HG02678 (cell line): Measurements from ENCODE around the gene DNMBP.
"Not testable (repeated sequence)": the region's sequence is repeated elsewhere in the genome, so short reads cannot be mapped to it uniquely, and the experiment has no call there.

Experiments used
- ATAC-seq: cut with Tn5 transposase; IDR thresholded peaks from one replicate; pipeline ENCODE4 v1.9.1; 2021; ENCODE audit warnings: mild to moderate bottlenecking, moderate library complexity; ENCODE audit not compliant: unreplicated experiment

The DNMBP gene

GRCh38 chr10:99867250-99867649 is 142.5 kb downstream of the DNMBP start:
- not testable (repeated sequence) for ATAC-seq

DNA sequence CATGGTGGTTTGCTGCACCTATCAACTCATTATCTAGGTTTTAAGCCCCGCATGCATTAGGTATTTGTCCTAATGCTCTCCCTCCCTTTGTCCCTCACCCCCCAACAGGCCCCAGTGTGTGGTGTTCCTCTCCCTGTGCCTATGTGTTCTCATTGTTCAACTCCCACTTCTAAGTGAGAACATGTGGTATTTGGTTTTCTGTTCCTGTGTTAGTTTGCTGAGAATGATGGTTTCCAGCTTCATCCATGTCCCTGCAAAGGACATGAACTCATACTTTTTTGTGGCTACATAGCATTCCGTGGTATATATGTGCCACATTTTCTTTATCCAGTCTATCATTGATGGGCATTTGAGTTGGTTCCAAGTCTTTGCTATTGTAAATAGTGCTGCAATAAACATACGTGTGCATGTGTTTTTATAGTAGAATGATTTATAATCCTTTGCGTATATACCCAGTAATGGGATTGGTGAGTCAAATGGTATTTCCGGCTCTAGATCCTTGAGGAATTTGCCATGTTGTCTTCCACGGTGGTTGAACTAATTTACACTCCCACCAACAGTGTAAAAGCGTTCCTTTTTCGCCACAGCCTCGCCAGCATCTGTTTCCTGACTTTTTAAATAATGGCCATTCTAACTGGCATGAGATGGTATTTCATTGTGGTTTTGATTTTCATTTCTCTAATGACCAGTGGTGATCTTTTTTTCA is 146.1 kb downstream of the DNMBP start:
- ATAC-seq: not testable (repeated sequence)

DNA sequence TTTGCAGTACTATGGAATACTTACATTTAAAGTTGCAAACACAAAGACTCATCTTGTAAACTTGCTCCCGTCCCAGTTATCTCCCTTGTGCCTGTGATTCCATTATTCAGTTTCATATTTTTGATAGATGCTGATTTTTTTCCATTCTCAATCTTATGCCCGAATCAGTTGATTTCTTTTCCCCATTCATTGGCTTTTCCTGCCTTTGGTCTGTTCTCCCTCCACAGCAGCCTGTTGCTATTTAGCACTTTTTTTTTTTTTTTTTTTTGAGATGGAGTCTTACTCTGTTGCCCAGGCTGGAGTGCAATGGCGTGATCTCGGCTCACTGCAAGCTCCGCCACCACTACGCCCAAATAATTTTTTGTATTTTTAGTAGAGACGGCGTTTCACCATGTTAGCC is 149.3 kb downstream of the DNMBP start:
- no peak for ATAC-seq

GRCh38 chr10:99859585-99859984 is 150.2 kb downstream of the DNMBP start:
- no peak for ATAC-seq

DNA sequence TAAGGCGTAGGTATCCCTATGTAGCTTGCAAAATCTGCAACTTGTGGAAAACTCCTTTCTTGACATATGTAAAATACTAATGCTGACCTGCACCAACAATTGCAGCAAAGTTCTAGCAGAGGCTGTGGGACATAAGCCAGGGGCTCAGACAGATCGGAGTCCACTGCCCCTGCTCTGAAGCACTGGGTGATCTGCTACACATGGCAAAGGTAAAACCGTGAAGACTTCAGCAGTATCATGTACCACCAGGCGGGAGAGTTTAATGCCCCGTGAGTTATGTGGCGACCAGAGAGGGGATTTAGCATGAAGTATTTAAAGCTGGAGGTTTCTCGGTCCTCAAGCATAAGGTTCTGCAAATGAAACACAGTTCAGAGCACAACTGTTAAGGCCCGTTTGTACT is 150.9 kb downstream of the DNMBP start:
- no peak for ATAC-seq

DNA sequence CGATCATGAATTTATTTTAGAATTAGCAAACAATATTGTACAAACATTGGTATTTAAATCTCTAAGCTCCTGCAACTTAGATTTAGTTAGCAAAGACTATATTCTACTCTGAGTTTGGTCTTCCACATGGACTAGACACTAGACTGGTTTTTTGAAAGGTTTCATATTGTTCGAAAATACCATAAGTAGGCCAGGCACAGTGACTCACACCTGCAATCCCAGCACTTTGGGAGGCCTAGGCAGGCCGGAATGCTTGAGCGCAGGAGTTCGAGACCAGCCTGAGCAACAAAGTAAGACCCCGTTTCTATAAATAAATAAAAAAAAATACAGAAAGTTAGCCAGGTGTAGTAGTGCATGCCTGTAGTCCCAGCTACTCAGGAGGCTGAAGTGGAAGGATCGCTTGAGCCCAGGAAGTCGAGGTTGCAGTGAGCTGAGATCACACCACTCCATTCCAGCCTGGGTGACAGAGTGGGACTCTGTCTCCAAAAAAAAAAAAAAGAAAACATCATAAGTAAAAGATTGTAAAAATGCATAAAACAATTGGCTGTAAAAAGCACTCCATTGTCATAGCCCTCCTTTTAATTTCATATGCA is 154.2 kb downstream of the DNMBP start:
- no peak for ATAC-seq

DNA sequence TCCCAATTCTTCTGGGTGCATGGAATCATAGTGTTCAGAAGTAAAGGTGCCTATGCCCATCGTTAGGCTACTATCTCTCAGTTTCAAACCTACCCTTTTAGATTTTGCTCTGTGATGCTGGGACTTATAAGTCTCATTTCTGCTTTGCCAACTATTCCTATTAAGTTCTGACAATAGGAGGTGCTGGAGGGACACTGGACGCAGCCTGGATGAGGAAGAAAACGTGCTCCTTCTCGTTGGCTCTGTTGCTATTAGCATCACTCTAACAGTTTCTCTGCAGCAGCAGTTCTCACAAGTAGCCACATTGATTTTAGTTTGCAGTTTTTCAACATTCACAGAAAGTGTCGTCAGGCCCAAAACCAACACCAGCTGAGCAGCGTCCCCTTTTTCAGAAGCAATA is 154.9 kb downstream of the DNMBP start:
- ATAC-seq: no peak

DNA sequence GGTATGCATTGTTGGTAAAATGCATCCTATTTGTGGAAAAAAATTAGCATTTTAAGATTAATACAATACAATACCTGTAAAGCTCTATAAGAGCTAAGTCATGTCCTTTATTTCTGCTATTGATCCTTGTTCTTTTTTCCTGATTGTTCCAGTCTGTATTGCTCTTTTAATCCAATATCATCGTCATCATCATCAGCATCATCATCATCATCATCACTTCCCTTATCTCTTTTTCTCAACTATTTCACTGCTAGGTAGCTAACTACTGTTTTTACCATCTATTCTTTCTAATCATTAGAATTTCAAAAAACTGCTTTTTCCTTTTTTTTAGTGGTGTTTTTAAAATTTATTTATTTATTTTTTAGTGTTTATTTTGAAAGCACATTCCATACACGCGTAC is 156.1 kb downstream of the DNMBP start:
- no peak for ATAC-seq

- ATAC-seq: no peak
Observed at GRCh38 chr10:99852481-99853213, 157.1 kb downstream of the DNMBP start.

DNA sequence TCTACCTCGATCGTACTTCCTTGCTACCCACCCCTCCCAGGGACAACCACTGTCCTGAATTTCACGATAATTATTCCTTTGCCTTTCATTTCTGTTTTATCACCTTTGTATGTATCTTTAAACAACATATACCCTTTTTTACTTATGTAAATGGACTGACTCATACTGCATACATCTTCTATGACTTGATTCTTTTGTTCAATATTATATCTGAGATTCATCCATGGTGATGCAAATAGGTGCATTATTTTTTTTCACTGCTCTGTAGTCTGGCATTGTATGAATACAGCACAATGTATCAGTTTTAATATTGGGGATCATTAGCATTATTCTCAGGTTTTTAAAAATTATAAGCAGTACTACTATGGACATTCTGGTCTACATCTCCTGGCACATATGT is 157.9 kb downstream of the DNMBP start:
- no peak for ATAC-seq

DNA sequence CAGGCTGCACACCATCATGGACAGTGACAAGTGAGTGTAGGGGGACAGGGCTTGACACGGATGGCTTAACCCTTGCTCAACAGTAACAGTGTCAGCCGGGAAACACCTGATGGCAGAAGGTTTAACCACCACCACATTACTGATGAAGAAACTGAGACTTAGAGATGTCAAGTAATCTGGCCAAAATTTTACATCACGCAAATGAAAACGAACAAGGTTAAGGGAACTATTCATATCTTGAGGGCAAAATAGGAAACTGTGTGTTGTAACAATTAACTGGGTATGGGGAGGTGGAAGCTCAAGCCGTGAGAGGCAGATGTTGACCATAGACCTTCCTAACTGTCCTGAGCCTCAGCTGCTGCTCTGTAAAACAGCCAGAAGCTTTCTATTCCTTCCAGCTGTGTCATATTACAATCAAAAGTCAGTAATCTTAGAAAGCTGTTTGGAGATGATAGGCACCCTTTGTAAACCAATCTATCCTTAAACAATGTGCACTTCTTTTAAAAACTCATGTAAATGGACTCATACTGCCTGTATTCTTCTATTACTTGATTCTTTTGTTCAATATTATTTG is 158.9 kb downstream of the DNMBP start:
- no peak for ATAC-seq

DNA sequence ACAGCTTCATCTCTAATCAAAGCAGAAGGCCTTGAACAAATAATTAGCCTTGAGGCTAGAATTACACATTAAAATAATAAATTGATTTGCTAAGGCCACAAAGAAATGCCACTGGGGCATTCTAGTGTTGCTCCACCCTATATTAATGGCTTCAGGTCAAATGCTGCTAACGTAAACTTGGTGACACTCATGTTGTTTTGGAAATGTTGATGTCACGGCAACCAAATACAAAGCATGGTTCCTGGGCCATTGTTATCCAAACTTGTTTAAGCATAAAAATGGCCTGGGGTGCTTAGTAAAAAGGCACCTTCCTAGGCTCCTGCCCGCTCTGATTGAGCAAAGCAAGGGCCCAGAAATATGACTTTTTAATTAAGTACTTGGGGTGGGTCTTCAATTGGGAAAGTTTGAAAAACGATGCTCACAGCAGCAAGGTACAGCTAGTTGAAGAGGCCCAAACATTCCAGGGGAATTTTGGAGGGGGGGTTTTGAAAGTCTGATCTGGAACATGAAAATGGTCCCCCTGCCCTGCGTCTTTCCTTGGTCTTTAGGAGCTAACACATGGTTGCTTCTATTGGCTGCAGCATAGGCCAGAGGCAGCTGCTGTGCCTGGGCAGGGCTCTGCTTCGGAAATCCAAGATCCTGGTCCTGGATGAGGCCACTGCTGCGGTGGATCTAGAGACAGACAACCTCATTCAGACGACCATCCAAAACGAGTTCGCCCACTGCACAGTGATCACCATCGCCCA is 159.6 kb downstream of the DNMBP start:
- no peak for ATAC-seq

- no peak for ATAC-seq
Observed at GRCh38 chr10:99849536-99849935, 160.2 kb downstream of the DNMBP start.

DNA sequence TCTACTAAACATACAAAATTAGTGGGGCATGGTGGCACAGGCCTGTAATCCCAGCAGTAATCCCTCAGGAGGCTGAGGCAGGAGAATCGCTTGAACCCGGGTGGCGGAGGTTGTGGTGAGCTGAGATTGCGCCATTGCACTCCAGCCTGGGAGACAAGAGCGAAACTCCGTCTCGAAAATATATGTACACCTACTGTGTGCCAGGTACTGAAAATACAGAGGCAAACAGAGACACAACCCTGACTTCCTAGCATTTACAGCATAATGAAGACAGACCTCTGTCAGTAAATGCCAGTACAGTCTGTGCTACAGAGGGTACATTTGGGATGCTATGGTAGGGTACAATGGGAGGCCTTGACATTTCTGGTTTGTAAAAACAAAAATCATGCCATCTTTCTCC is 160.7 kb downstream of the DNMBP start:
- no peak for ATAC-seq

GRCh38 chr10:99845837-99846382 is 163.8 kb downstream of the DNMBP start:
- ATAC-seq: peak; percentile 75

DNA sequence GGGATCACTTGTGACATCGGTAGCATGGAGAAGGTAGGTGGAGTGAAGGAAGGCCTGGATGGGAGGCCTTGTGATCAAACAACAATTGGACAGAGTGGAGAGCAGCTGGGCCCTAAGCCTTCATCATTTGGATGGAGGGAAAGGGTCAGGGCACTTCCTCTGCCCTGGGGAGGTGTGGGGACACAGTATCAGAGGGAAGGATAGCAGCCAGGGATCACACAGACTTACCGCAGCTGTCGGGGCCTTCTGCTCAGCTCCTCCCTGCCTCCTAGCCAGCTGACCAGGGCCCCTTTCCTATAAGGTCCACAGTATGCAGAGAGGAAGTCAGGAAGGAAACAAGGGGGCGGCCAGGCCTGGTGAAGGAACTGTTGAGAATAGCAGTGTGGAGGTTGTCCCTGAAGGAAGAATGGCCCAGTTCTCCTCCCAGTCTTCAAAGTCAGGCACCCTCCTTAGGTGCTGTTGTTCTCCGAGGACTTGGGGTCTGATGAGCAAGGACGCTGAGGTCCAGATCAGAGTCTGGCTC is 165.3 kb downstream of the DNMBP start:
- ATAC-seq: no peak

- ATAC-seq: no peak
Observed at GRCh38 chr10:99843310-99843709, 166.4 kb downstream of the DNMBP start.

DNA sequence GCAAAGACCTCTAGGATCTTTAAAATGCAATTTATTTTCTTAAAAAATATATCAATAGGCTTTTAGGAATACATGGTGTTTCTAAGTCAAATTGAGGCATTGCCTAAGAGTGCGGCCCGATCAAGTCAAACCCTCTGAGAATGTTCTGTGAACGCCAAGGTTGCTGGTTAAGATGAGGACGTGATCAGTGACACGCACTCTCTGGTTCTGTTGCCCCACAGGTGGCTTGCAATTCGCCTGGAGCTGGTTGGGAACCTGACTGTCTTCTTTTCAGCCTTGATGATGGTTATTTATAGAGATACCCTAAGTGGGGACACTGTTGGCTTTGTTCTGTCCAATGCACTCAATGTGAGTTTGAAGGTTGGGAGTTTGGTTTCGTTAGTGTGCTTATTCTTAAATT is 168.0 kb downstream of the DNMBP start:
- no peak for ATAC-seq

DNA sequence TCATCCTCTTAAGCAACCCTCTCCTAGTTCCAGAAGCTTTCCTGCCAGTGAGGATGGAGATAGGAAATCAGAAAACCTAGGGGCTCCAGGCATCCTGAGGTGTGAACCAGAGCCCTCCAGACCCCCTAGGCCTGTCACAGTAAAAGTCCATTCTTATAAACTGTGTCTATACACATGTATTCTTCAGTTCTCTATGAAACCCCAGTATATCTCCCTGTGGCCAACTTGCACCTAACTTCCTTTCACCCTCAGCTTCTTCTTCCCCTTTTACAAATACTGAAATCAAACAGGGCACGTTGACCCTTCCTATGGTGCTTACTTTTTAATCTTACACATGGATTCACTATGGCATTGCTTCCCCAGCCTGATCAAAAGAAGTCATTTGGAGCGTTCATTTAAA is 168.9 kb downstream of the DNMBP start:
- not testable (repeated sequence) for ATAC-seq

DNA sequence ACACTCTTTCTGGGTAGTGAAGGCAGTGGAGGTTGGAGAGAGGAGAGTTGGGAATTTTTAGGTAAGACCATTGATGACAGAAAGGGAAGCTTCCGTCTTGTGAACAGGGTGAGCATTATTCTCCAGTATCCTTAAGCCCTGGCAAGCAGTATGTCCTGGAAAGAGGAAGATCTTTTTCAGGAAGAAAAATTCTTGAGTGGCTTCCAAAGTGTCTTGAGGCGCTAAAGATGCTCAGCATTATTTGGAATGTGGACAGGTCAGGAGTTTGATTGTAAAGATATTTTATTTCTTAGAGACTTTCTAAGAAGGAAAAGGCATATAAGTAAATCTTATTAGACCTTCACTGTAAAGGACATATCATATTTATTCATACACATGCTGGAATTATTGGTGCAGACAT is 173.0 kb downstream of the DNMBP start:
- no peak for ATAC-seq

- ATAC-seq: no peak
Observed at GRCh38 chr10:99835947-99836346, 173.8 kb downstream of the DNMBP start.
